Upper lobe of left lung (tissue), 6 donors: ENCODE results near the gene LARP4B. TPM values are rescaled to one million over a fixed set of nuclear protein-coding genes. Genes with fewer than 3 reads are reported as not detected.

ENCODE experiments used
- ATAC-seq, 2 donors: fragments of 200-7000 bp; cut with Tn5 transposase; one replicate each; pipeline ENCODE4 v1.9.1; 2022; ENCODE audit warnings: mild to moderate bottlenecking in 2 of 2, moderate library complexity in 2 of 2; ENCODE audit not compliant: low FRiP score in 2 of 2
- DNase-seq, 2 donors: peaks; one replicate each; pipeline ENCODE4 v3.0.0-alpha.2; 2019 to 2020
- H3K27ac ChIP-seq, 4 donors: fragments of 200-600 bp; sonication (generic); one replicate each; pipeline ENCODE4 v1.5.1; 2016 to 2019
- H3K27me3 ChIP-seq, 4 donors: fragments of 200-600 bp; sonication (generic); one replicate each; pipeline ENCODE4 v1.5.1; 2017 to 2019
- H3K36me3 ChIP-seq, 4 donors: fragments of 200-600 bp; sonication (generic); one replicate each; pipeline ENCODE4 v1.5.1; 2016 to 2019
- H3K4me1 ChIP-seq, 4 donors: fragments of 200-600 bp; sonication (generic); one replicate each; pipeline ENCODE4 v1.5.1; 2018 to 2019
- H3K4me3 ChIP-seq, 4 donors: fragments of 200-600 bp; sonication (generic); one replicate each; pipeline ENCODE4 v1.5.1; 2017 to 2019; ENCODE audit warnings: mild to moderate bottlenecking in 2 of 4, moderate library complexity in 1 of 4
- H3K9me3 ChIP-seq, 4 donors: fragments of 200-600 bp; sonication (generic); one replicate each; pipeline ENCODE4 v1.5.1; 2018 to 2019
- CTCF ChIP-seq, 6 experiments: fragments of 450-650 bp in 4 of 6; fragments of 200-600 bp in 2 of 6; sonication (generic) in 2 of 6; IDR thresholded peaks; one replicate each; pipeline ENCODE4 v1.5.1; 2016 to 2019; ENCODE audit warnings: antibody characterized with exemption in 6 of 6
- EP300 ChIP-seq, 4 donors: sonication (generic); formaldehyde crosslinking; IDR thresholded peaks; one replicate each; pipeline ENCODE4 v1.5.1; 2017; ENCODE audit warnings: antibody characterized with exemption in 4 of 4, control low read depth in 2 of 4
- POLR2A ChIP-seq, 4 donors: fragments of 450-650 bp; IDR thresholded peaks; one replicate each; pipeline ENCODE4 v1.5.1; 2016 to 2017; ENCODE audit warnings: antibody characterized with exemption in 4 of 4, mild to moderate bottlenecking in 2 of 4
- POLR2AphosphoS5 ChIP-seq, 2 donors: sonication (generic); formaldehyde crosslinking; IDR thresholded peaks; one replicate each; pipeline ENCODE4 v1.5.1; 2017; ENCODE audit warnings: antibody characterized with exemption in 2 of 2
- WGBS, 2 donors: methylation state at CpG; one replicate each; pipeline ENCODE4 v1.1.5; 2017 to 2018; 5-methylcytosine and 5-hydroxymethylcytosine counted together
- total RNA-seq, 6 donors: library from RNA; depleted of rRNA in 4 of 6; stranded (reverse); fragments of >200 nt in 4 of 6; gene quantifications; one replicate each; pipeline versions ENCODE4 v1.1.0 to v1.2.1, GENCODE V29; 2016 to 2021
- donor health status: DM: no; HTN: no; CAD: no; lungs with moderate emphysema.
- donor health status: DM: no; HTN: yes; CAD: no; lungs with severe emphysema.

The LARP4B gene
- total RNA-seq, 6 donors from 2014 or later, result 106 to 154 (median 139) TPM

- no peak for TF ChIP-seq POLR2A (IDR thresholded peaks at IDR 0.05)
- TF ChIP-seq CTCF (IDR thresholded peaks at IDR 0.05), result no peak
- TF ChIP-seq EP300 (IDR thresholded peaks at IDR 0.05), result no peak
- no peak for TF ChIP-seq POLR2AphosphoS5 (IDR thresholded peaks at IDR 0.05)
Observed at GRCh38 chr10:870564-871166, 60.8 kb downstream of the LARP4B start.

GRCh38 chr10:869171-869570 is 62.3 kb downstream of the LARP4B start:
- Histone ChIP-seq H3K27ac (no peak overlapping the region), H3K4me3 (no peak overlapping the region), H3K36me3 (peaks cover 0 to 24% (median 11%) of the 10 kb centered on the region in 4 donors), H3K4me1 (peaks cover 2 to 40% (median 7%) of the 10 kb centered on the region in 4 donors), H3K9me3 (no peaks in the 10 kb centered on the region), H3K27me3 (no peaks in the 10 kb centered on the region)
- 48 to 67% methylated on average over 3 of the region's 3 CpGs for WGBS, 2 donors
- ATAC-seq, result no peak
- DNase-seq, result no peak
- no peak for TF ChIP-seq CTCF (IDR thresholded peaks at IDR 0.05)
- TF ChIP-seq POLR2A (IDR thresholded peaks at IDR 0.05), result no peak
- TF ChIP-seq POLR2AphosphoS5 (IDR thresholded peaks at IDR 0.05), result no peak
- TF ChIP-seq EP300 (IDR thresholded peaks at IDR 0.05), result no peak

More at GRCh38 chr10:870564-871166, 60.8 kb downstream of the LARP4B start:
- WGBS, 2 donors, result 62 to 83% methylated on average over 7 of the region's 7 CpGs
- no peak overlapping the region for H3K4me3 ChIP-seq
- H3K27ac ChIP-seq, result no peak overlapping the region
- no peaks in the 10 kb centered on the region for H3K27me3 ChIP-seq
- DNase-seq (peak in 1 of 2 donors; percentile 30), ATAC-seq (peak in 1 of 2 donors; percentile 38)
- H3K9me3 ChIP-seq, result no peaks in the 10 kb centered on the region
- H3K4me1 ChIP-seq, result peaks cover 2 to 40% (median 12%) of the 10 kb centered on the region in 4 donors
- peaks cover 0 to 24% (median 11%) of the 10 kb centered on the region in 4 donors for H3K36me3 ChIP-seq

- H3K36me3 ChIP-seq, result peaks cover 8 to 35% (median 23%) of the 10 kb centered on the region in 4 donors
- TF ChIP-seq POLR2A (IDR thresholded peaks at IDR 0.05) (no peak), CTCF (IDR thresholded peaks at IDR 0.05) (no peak), EP300 (IDR thresholded peaks at IDR 0.05) (no peak), POLR2AphosphoS5 (IDR thresholded peaks at IDR 0.05) (no peak)
- H3K27me3 ChIP-seq, result no peaks in the 10 kb centered on the region
- H3K4me1 ChIP-seq, result peaks cover 0 to 34% (median 7%) of the 10 kb centered on the region in 4 donors
- no peaks in the 10 kb centered on the region for H3K9me3 ChIP-seq
- DNase-seq (no peak), ATAC-seq (no peak)
- no peak overlapping the region for H3K27ac ChIP-seq
- 69 to 74% methylated on average over 6 of the region's 6 CpGs for WGBS, 2 donors
- H3K4me3 ChIP-seq, result no peak overlapping the region
Observed at GRCh38 chr10:867807-868206, 63.7 kb downstream of the LARP4B start.

- H3K27ac ChIP-seq, result no peak overlapping the region
- WGBS, 2 donors, result 72 to 95% methylated on average over 4 of the region's 4 CpGs
- H3K4me1 ChIP-seq, result peaks cover 0 to 34% (median 7%) of the 10 kb centered on the region in 4 donors
- no peak for DNase-seq
- no peaks in the 10 kb centered on the region for H3K27me3 ChIP-seq
- ATAC-seq, result no peak
- H3K9me3 ChIP-seq, result no peaks in the 10 kb centered on the region
- H3K36me3 ChIP-seq, result peaks cover 8 to 39% (median 23%) of the 10 kb centered on the region in 4 donors
- TF ChIP-seq CTCF (IDR thresholded peaks at IDR 0.05) (no peak), EP300 (IDR thresholded peaks at IDR 0.05) (no peak), POLR2AphosphoS5 (IDR thresholded peaks at IDR 0.05) (no peak), POLR2A (IDR thresholded peaks at IDR 0.05) (no peak)
- no peak overlapping the region for H3K4me3 ChIP-seq
Observed at GRCh38 chr10:866577-866941, 64.9 kb downstream of the LARP4B start.
